ENCODE data around the gene LRRC70. TPM values are rescaled to one million over a fixed set of nuclear protein-coding genes. Genes with fewer than 3 reads are reported as not detected.

The LRRC70 gene
- total RNA-seq, 1 donor from 2014 or later, result 0.77 TPM

DNA sequence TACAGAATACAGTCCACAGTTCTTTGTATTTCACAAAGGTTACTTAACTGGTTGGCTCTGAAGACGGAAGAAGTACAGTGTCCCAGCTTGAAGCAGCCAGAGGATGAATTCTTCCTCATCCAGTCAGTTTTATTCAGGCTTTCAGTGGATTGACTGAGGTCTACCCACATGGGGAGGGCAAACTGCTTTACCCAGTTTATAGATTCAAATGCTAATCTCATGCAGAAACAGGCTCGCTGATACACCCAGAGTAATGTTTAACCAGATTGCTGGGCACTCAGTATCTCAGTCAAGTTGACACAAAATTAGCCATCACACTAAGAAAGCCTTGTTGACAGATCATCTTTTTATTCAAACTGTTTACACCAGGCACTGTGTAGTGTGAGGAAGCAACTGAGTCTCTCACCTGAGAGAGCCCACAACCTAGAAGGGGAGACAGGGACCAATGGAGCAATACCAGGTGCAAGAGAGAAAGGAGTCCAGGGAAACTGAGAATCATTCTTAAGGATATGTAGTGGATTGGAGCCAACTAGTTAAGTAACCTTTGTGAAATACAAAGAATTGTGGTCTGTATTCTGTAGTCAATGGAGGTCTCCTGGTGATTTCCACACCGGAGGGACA, 15.9 kb downstream of the LRRC70 start:
- H3K4me1 Mint-ChIP-seq (ENCODE audit: low read depth), result peaks cover 8% of the 10 kb centered on the region
- no peak overlapping the region for H3K27ac Mint-ChIP-seq
- no peak for DNase-seq (ENCODE audit: low spot score, unreplicated experiment)
- TF ChIP-seq CTCF (IDR thresholded peaks at IDR 0.05; ENCODE audit: unreplicated experiment), result no peak
- no peaks in the 10 kb centered on the region for H3K9me3 Mint-ChIP-seq (ENCODE audit: low read depth)
- H3K36me3 Mint-ChIP-seq (ENCODE audit: insufficient read depth), result peaks cover 5% of the 10 kb centered on the region
- no peaks in the 10 kb centered on the region for H3K27me3 Mint-ChIP-seq
- H3K4me3 Mint-ChIP-seq (ENCODE audit: low read depth), result no peak overlapping the region

DNA sequence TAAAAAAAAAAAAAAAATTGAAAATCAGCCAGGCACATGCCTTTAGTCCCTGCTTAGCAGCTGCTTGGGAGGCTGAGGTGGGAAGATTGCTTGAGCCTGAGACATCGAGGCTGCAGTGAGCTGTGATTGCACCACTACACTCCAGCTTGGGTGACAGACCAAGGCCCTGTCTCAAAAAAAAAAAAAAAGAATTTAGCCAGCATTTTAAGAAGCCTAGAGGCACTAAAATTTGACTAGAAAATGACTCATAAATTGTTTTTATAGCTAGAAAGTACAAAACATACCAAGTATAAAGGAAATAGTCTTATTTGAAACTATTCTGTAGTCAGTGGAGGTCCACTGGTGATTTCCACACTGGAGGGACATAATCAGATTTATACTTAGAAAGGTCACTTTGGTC, 17.5 kb downstream of the LRRC70 start:
- Mint-ChIP-seq H3K9me3 (ENCODE audit: low read depth) (no peaks in the 10 kb centered on the region), H3K36me3 (ENCODE audit: insufficient read depth) (peaks cover 4% of the 10 kb centered on the region), H3K27ac (no peak overlapping the region), H3K4me3 (ENCODE audit: low read depth) (no peak overlapping the region), H3K27me3 (no peaks in the 10 kb centered on the region), H3K4me1 (ENCODE audit: low read depth) (peaks cover 17% of the 10 kb centered on the region)
- DNase-seq (ENCODE audit: low spot score, unreplicated experiment), result no peak
- no peak for TF ChIP-seq CTCF (IDR thresholded peaks at IDR 0.05; ENCODE audit: unreplicated experiment)

GRCh38 chr5:62596691-62597090, 18.1 kb downstream of the LRRC70 start:
- no peak overlapping the region for H3K4me3 Mint-ChIP-seq (ENCODE audit: low read depth)
- H3K4me1 Mint-ChIP-seq (ENCODE audit: low read depth), result peaks cover 17% of the 10 kb centered on the region
- no peak for TF ChIP-seq CTCF (IDR thresholded peaks at IDR 0.05; ENCODE audit: unreplicated experiment)
- H3K36me3 Mint-ChIP-seq (ENCODE audit: insufficient read depth), result peaks cover 3% of the 10 kb centered on the region
- H3K27me3 Mint-ChIP-seq, result no peaks in the 10 kb centered on the region
- no peak overlapping the region for H3K27ac Mint-ChIP-seq
- no peaks in the 10 kb centered on the region for H3K9me3 Mint-ChIP-seq (ENCODE audit: low read depth)
- DNase-seq (ENCODE audit: low spot score, unreplicated experiment), result no peak

DNA sequence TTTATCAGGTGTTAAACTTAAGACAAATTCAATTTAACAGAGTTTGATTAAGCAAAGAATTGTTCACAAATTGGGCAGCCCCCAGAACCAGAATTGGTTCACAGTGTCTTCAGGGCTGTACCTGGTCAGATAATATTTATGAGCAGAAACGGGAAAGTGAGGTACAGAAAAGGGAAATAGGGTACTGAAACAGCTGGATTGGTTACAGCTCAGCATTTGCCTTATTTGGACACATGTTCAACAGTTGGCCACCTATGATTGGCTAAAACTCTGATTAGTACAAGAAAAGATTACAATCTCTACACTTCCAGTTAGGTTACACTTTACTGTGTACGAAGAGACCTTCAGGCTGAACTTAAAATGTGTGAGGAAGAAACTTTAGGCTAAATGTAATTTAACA, 18.7 kb downstream of the LRRC70 start:
- no peak overlapping the region for H3K4me3 Mint-ChIP-seq (ENCODE audit: low read depth)
- H3K4me1 Mint-ChIP-seq (ENCODE audit: low read depth), result peaks cover 17% of the 10 kb centered on the region
- DNase-seq (ENCODE audit: low spot score, unreplicated experiment), result no peak
- TF ChIP-seq CTCF (IDR thresholded peaks at IDR 0.05; ENCODE audit: unreplicated experiment), result no peak
- peaks cover 3% of the 10 kb centered on the region for H3K36me3 Mint-ChIP-seq (ENCODE audit: insufficient read depth)
- no peaks in the 10 kb centered on the region for H3K9me3 Mint-ChIP-seq (ENCODE audit: low read depth)
- H3K27me3 Mint-ChIP-seq, result no peaks in the 10 kb centered on the region
- no peak overlapping the region for H3K27ac Mint-ChIP-seq

DNA sequence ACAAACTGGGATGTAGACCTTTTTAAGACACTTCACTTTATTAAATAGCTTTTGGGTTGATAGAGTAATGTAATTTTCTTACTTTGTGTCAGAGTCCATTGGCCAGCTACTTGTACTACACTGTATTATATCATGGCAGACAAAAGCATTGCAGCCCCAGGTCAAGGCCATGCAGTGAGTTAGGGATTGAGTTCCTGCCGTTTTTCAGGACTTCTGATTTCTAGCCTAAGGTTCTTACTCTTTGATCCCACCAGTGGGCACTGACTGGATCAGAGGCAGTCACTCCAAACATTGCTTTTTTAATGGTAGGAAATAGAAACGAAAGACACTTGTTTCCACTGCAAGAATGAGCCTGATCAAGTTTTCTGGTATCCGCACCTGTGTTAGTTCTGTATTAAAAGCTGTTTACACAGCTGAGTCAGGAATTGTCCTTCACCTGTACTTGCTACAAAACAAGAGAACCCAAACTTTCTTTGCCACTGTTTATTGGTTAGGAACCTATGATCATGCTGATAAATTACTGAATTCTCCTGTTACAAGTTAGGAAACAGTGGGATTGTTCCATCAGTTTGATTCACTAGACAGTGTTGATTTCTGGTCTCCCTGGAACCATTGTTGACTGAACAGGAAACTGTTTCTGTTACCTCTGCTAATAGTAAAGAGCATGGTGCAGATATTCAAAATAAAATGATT, 22.1 kb downstream of the LRRC70 start:
- Mint-ChIP-seq H3K9me3 (ENCODE audit: low read depth) (no peaks in the 10 kb centered on the region), H3K36me3 (ENCODE audit: insufficient read depth) (no peaks in the 10 kb centered on the region), H3K27me3 (no peaks in the 10 kb centered on the region), H3K27ac (no peak overlapping the region), H3K4me1 (ENCODE audit: low read depth) (peaks cover 11% of the 10 kb centered on the region), H3K4me3 (ENCODE audit: low read depth) (no peak overlapping the region)
- no peak for TF ChIP-seq CTCF (IDR thresholded peaks at IDR 0.05; ENCODE audit: unreplicated experiment)
- no peak for DNase-seq (ENCODE audit: low spot score, unreplicated experiment)

All from progenitor cell of endocrine pancreas (in vitro differentiated cells).